ENCODE data around the gene KRTAP2-1.

DNA sequence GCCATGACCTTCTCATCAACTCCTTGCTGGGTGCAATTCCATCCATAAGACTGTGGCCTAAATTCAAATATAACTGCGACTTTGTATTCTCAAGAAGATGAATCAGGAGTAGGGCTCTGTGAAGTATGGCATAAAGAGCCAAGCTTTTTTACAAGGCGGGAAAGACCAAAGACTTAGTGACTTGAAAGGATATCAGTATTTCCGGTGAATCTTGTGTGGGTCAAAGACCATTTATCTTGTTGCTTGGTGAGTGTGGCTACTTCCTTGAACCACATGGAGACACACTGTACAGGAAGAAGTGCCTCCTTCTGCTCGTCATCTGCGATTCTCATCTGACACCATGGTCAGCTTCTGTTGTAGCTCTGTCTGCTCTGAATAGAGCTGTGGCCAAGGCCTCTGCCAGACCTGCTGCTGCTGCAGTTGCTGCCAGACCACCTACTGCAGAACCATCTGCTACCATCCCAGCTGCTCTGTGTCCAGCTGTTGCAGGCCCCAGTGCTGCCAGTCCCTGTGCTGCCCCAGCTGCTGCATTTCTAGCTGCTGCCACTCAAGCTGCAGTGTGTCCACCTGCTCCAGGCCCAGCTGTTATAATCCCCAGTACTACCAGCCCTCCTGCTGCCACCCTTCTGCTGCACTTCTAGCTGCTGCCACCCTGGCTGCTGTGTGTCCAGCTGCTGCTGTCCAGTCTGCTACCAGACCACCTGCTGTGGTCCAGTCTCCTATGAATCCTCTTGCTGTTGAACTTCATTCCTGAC lies 24.7 kb upstream of the KRTAP2-1 start:
- TF ChIP-seq CTCF (conservative IDR thresholded peaks at IDR 0.05 in 1 of 2, IDR thresholded peaks at IDR 0.05 in 1 of 2; ENCODE audit: low read depth in 1 of 2, low read length in 2 of 2), result no peak
- TF ChIP-seq EZH2 (IDR thresholded peaks at IDR 0.05; ENCODE audit: low read length, missing control alignments), result no peak
